IMR-90 (cell line): ENCODE measurements around the gene ACSS2. TPM values are rescaled to one million over a fixed set of nuclear protein-coding genes. Genes with fewer than 3 reads are reported as not detected.

Source experiments
- ATAC-seq: fragments of 200-7000 bp; cut with Tn5 transposase; 2 replicates; pipeline ENCODE4 v1.9.1; 2020; ENCODE audit warnings: low read depth, mild to moderate bottlenecking, moderate library complexity
- BruUV-seq: library from RNA; stranded (reverse); fragments of 400-500 nt; replicated peaks from 2 replicates; lab custom pipeline; 2021; lab: Mats Ljungman, UMichigan
- CTCF ChIA-PET: fragments of 300-600 bp; formaldehyde crosslinking; extraction: SDS; loops from one replicate; lab custom pipeline; 2021; ENCODE audit warnings: antibody characterized with exemption; lab: Yijun Ruan, JAX
- POLR2A ChIA-PET: fragments of 300-600 bp; sonication (Branson Sonifier 250); formaldehyde crosslinking; loops from one replicate; lab custom pipeline; 2022; ENCODE audit warnings: antibody characterized with exemption; ENCODE audit not compliant: unreplicated experiment; lab: Charles Lee
- DNase-seq: peaks from one replicate; pipeline ENCODE4 v3.0.0; 2013
- H2AFZ ChIP-seq: replicated peaks from 2 replicates; pipeline ENCODE3; 2013; ENCODE audit warnings: low read length, mild to moderate bottlenecking; ENCODE audit not compliant: poor library complexity
- H2AK5ac ChIP-seq: 2 replicates; pipeline ENCODE4 v1.6.1; 2013; ENCODE audit warnings: low read depth, low read length, inconsistent platforms
- H2AK9ac ChIP-seq: replicated peaks from 2 replicates; pipeline ENCODE3; 2013; ENCODE audit warnings: mild to moderate bottlenecking, low read depth, low read length, moderate library complexity; ENCODE audit not compliant: poor library complexity
- H2BK120ac ChIP-seq: 2 replicates; pipeline ENCODE4 v1.6.1; 2013; ENCODE audit warnings: low read depth, low read length, inconsistent platforms
- H2BK15ac ChIP-seq: 3 replicates; pipeline ENCODE4 v1.6.1; 2013; ENCODE audit warnings: low read depth, low read length, inconsistent platforms
- H2BK20ac ChIP-seq: 2 replicates; pipeline ENCODE4 v1.6.1; 2013; ENCODE audit warnings: low read depth, mild to moderate bottlenecking, inconsistent platforms, low read length, moderate library complexity
- H2BK5ac ChIP-seq: 2 replicates; pipeline ENCODE4 v1.6.1; 2013; ENCODE audit warnings: mild to moderate bottlenecking, low read depth, low read length, inconsistent platforms; ENCODE audit not compliant: poor library complexity, severe bottlenecking
- H3K14ac ChIP-seq: replicated peaks from 2 replicates; pipeline ENCODE4 v1.6.1; 2013; ENCODE audit warnings: low read depth, low read length, inconsistent platforms
- H3K18ac ChIP-seq: 2 replicates; pipeline ENCODE4 v1.6.1; 2013; ENCODE audit warnings: low read depth, low read length, control low read depth
- H3K23ac ChIP-seq: 2 replicates; pipeline ENCODE4 v1.6.1; 2013; ENCODE audit warnings: low read depth, low read length, inconsistent platforms
- H3K27ac ChIP-seq: 2 replicates; pipeline ENCODE4 v1.5.1; 2013; ENCODE audit warnings: mild to moderate bottlenecking, control low read depth, low read length; ENCODE audit not compliant: insufficient read depth
- H3K27me3 ChIP-seq: 2 replicates; pipeline ENCODE4 v1.6.1; 2013; ENCODE audit warnings: low read length; ENCODE audit not compliant: control insufficient read depth, insufficient read depth
- H3K36me3 ChIP-seq: 2 replicates; pipeline ENCODE4 v1.6.1; 2013; ENCODE audit warnings: low read length, mixed read lengths; ENCODE audit not compliant: control insufficient read depth, insufficient read depth
- H3K4ac ChIP-seq: 2 replicates; pipeline ENCODE4 v1.6.1; 2013; ENCODE audit warnings: low read depth, low read length, inconsistent platforms
- H3K4me1 ChIP-seq: 2 replicates; pipeline ENCODE4 v1.6.1; 2013; ENCODE audit warnings: low read length, mixed read lengths; ENCODE audit not compliant: control insufficient read depth, insufficient read depth
- H3K4me2 ChIP-seq: 2 replicates; pipeline ENCODE4 v1.6.1; 2013; ENCODE audit warnings: low read depth, mild to moderate bottlenecking, control low read depth, low read length, moderate library complexity
- H3K4me3 ChIP-seq: 2 replicates; pipeline ENCODE4 v1.5.1; 2013; ENCODE audit warnings: low read depth, mild to moderate bottlenecking, control low read depth, low read length, moderate library complexity; ENCODE audit not compliant: insufficient read depth
- H3K56ac ChIP-seq: 2 replicates; pipeline ENCODE4 v1.6.1; 2013; ENCODE audit warnings: low read length, inconsistent platforms; ENCODE audit not compliant: insufficient read depth; ENCODE audit errors: extremely low read depth
- H3K79me1 ChIP-seq, 2 experiments: 2 replicates each; pipeline ENCODE4 v1.6.1; 2013; ENCODE audit warnings: low read length in 2 of 2, inconsistent platforms in 1 of 2, low read depth in 1 of 2
- H3K9ac ChIP-seq: 2 replicates; pipeline ENCODE4 v1.6.1; 2013; ENCODE audit warnings: low read depth, low read length, control low read depth
- H3K9me1 ChIP-seq: 2 replicates; pipeline ENCODE4 v1.6.1; 2013; ENCODE audit warnings: low read length, inconsistent platforms; ENCODE audit not compliant: insufficient read depth
- H3K9me3 ChIP-seq: 2 replicates; pipeline ENCODE4 v1.6.1; 2013; ENCODE audit warnings: low read length; ENCODE audit not compliant: control insufficient read depth, insufficient read depth
- H4K20me1 ChIP-seq: 2 replicates; pipeline ENCODE4 v1.6.1; 2013; ENCODE audit warnings: low read length, inconsistent platforms; ENCODE audit not compliant: insufficient read depth
- H4K5ac ChIP-seq: 2 replicates; pipeline ENCODE4 v1.6.1; 2013; ENCODE audit warnings: mild to moderate bottlenecking, low read depth, low read length, control low read depth
- H4K8ac ChIP-seq, 2 experiments: 2 replicates each; pipeline ENCODE4 v1.6.1; 2013; ENCODE audit warnings: low read depth in 2 of 2, low read length in 2 of 2, control low read depth in 1 of 2, inconsistent platforms in 1 of 2
- H4K91ac ChIP-seq: 2 replicates; pipeline ENCODE4 v1.6.1; 2013; ENCODE audit warnings: low read depth, low read length, inconsistent platforms; ENCODE audit not compliant: insufficient read depth
- BHLHE40 ChIP-seq: fragments of 150-350 bp; IDR thresholded peaks from 2 replicates; pipeline ENCODE4 v1.6.1; 2016; ENCODE audit warnings: mild to moderate bottlenecking, low read depth, low read length
- CEBPB ChIP-seq: IDR thresholded peaks from 2 replicates; pipeline ENCODE4 v1.6.1; 2012; ENCODE audit warnings: low read depth, low read length, improper control_type of control experiment
- CHD1 ChIP-seq: IDR thresholded peaks from 2 replicates; pipeline ENCODE4 v1.6.1; 2012; ENCODE audit warnings: low read depth, low read length, improper control_type of control experiment
- CTCF ChIP-seq: conservative IDR thresholded peaks from 2 replicates; pipeline ENCODE4 v1.5.1; 2012; ENCODE audit warnings: mild to moderate bottlenecking, low read depth, low read length, improper control_type of control experiment
- ELK1 ChIP-seq: fragments of 150-350 bp; IDR thresholded peaks from 2 replicates; pipeline ENCODE4 v1.6.1; 2016; ENCODE audit warnings: low read depth, mild to moderate bottlenecking, low read length, moderate library complexity, borderline replicate concordance
- FOS ChIP-seq: fragments of 150-350 bp; IDR thresholded peaks from 2 replicates; pipeline ENCODE4 v1.6.1; 2016; ENCODE audit warnings: low read depth, low read length
- MAFK ChIP-seq: IDR thresholded peaks from 2 replicates; pipeline ENCODE4 v1.6.1; 2012; ENCODE audit warnings: low read depth, low read length, improper control_type of control experiment
- MAZ ChIP-seq: IDR thresholded peaks from 2 replicates; pipeline ENCODE4 v1.6.1; 2012; ENCODE audit warnings: low read depth, mild to moderate bottlenecking, low read length, improper control_type of control experiment, moderate library complexity, borderline replicate concordance
- MXI1 ChIP-seq: IDR thresholded peaks from 2 replicates; pipeline ENCODE4 v1.6.1; 2012; ENCODE audit warnings: low read depth, mild to moderate bottlenecking, low read length, moderate library complexity, borderline replicate concordance
- NFE2L2 ChIP-seq: fragments of 150-350 bp; IDR thresholded peaks from 2 replicates; pipeline ENCODE4 v1.6.1; 2016; ENCODE audit warnings: low read depth, mild to moderate bottlenecking, low read length
- POLR2A ChIP-seq: IDR thresholded peaks from 2 replicates; pipeline ENCODE4 v1.6.1; 2012; ENCODE audit warnings: mild to moderate bottlenecking, low read depth, low read length
- RAD21 ChIP-seq: IDR thresholded peaks from 2 replicates; pipeline ENCODE4 v1.6.1; 2012; ENCODE audit warnings: low read length, improper control_type of control experiment
- RCOR1 ChIP-seq: IDR thresholded peaks from 2 replicates; pipeline ENCODE4 v1.6.1; 2012; ENCODE audit warnings: mild to moderate bottlenecking, low read length, improper control_type of control experiment; ENCODE audit not compliant: insufficient replicate concordance
- RFX5 ChIP-seq: IDR thresholded peaks from 2 replicates; pipeline ENCODE4 v1.8.0; 2012; ENCODE audit warnings: low read depth, mild to moderate bottlenecking, low read length, moderate library complexity
- SMC3 ChIP-seq: fragments of 150-350 bp; IDR thresholded peaks from 2 replicates; pipeline ENCODE4 v1.6.1; 2016; ENCODE audit warnings: low read depth, mild to moderate bottlenecking, antibody characterized with exemption, low read length, moderate library complexity
- USF2 ChIP-seq: fragments of 150-350 bp; IDR thresholded peaks from 2 replicates; pipeline ENCODE4 v1.6.1; 2017; ENCODE audit warnings: mild to moderate bottlenecking, antibody characterized with exemption, low read length, low read depth
- WGBS, 2 experiments: methylation state at CpG; one replicate each; pipeline versions ENCODE4 v1.1.5 to v1.1.7; 2013; ENCODE audit warnings: missing lambda C conversion rate in 2 of 2; ENCODE audit not compliant: insufficient read length in 1 of 2; ENCODE audit errors: extremely low coverage in 2 of 2; 5-methylcytosine and 5-hydroxymethylcytosine counted together
- dilution Hi-C: fragments of 300-500 bp; cut with HindIII; formaldehyde crosslinking; loops from one replicate; pipeline ENCODE4 v1.14.3; 2018; ENCODE audit warnings: low sequenced_read_pairs; ENCODE audit not compliant: unreplicated experiment
- in situ Hi-C: fragments of 300-500 bp; cut with MboI; formaldehyde crosslinking; loops from 3 replicates; pipeline ENCODE4 v1.14.3; 2019; ENCODE audit warnings: low sequenced_read_pairs, inconsistent platforms, mixed read lengths
- intact Hi-C: fragments of 100-400 bp; cut with micrococcal nuclease; formaldehyde crosslinking; loops from 2 replicates; pipeline ENCODE4 v1.10.0; 2022
- polyA plus RNA-seq, 3 experiments: library from polyadenylated mRNA; depleted of rRNA; stranded (reverse); fragments of >200 nt; gene quantifications; 2 replicates each; pipeline ENCODE4 v1.2.3, GENCODE V29; 2012; ENCODE audit warnings: low replicate concordance in 1 of 3
- total RNA-seq: library from RNA; depleted of rRNA; stranded (reverse); fragments of >200 nt; gene quantifications from 2 replicates; pipeline ENCODE4 v1.2.3, GENCODE V29; 2012

The ACSS2 gene
- total and polyA plus RNA-seq, 2 of the 4 experiments (the other 2 are of a cell fraction) = 26.9 to 46.4 TPM

GRCh38 chr20:34970193-34970840 lies 93.9 kb downstream of the ACSS2 start:
- no peak overlapping the region for H3K4me2 ChIP-seq
- H4K20me1 ChIP-seq = no peaks in the 10 kb centered on the region
- H3K18ac ChIP-seq = no peak overlapping the region
- BruUV-seq = no TSS peak
- no peak overlapping the region for H3K14ac ChIP-seq
- peak overlapping the region; percentile 44 for H2AFZ ChIP-seq
- no peak for DNase-seq
- no peaks in the 10 kb centered on the region for H3K9me3 ChIP-seq
- no peak overlapping the region; the same call in 1 of the 2 replicates for H3K23ac ChIP-seq
- H2AK9ac ChIP-seq = no peak overlapping the region
- 0 out of 2 replicates have a peak, but pooled peaks cover 8% of the 10 kb centered on the region for H3K9me1 ChIP-seq
- no peak overlapping the region for H3K4me3 ChIP-seq
- H3K36me3 ChIP-seq = no peaks in the 10 kb centered on the region
- dilution Hi-C loops (no loop called here), in situ Hi-C loops (no loop called here), intact Hi-C loops (no loop called here)
- H2AK5ac ChIP-seq = peak overlapping the region; percentile 68; the same call in 1 of the 2 replicates
- 95% methylated on average over 3 of the region's 7 CpGs; no CpG with 5 or more reads in 1 of the 2 experiments for WGBS, 2 experiments
- H4K8ac ChIP-seq = no peak overlapping the region
- H2BK20ac ChIP-seq = no peak overlapping the region
- H2BK120ac ChIP-seq = no peak overlapping the region
- POLR2A ChIA-PET = no interaction called here
- CTCF ChIA-PET = no interaction called here
- H2BK5ac ChIP-seq = no peak overlapping the region
- H3K4ac ChIP-seq = no peak overlapping the region
- TF ChIP-seq FOS (no peak), NFE2L2 (no peak), CTCF (no peak), RFX5 (no peak), SMC3 (no peak), MAZ (no peak), RCOR1 (no peak), RAD21 (no peak), MAFK (no peak), MXI1 (no peak), BHLHE40 (no peak), CHD1 (no peak), USF2 (no peak), POLR2A (no peak), CEBPB (no peak), ELK1 (no peak)
- peaks cover 27% of the 10 kb centered on the region for H3K27me3 ChIP-seq
- no peaks in the 10 kb centered on the region for H3K79me1 ChIP-seq
- no peak overlapping the region for H4K91ac ChIP-seq
- H2BK15ac ChIP-seq = no peak overlapping the region
- ATAC-seq = no peak
- H3K27ac ChIP-seq = no peak overlapping the region
- H3K4me1 ChIP-seq = no peaks in the 10 kb centered on the region
- H4K5ac ChIP-seq = no peak overlapping the region
- H3K56ac ChIP-seq = no peak overlapping the region
- no peak overlapping the region for H3K9ac ChIP-seq
